ENCODE measurements around the gene FZD8.

FZD8 gene

DNA sequence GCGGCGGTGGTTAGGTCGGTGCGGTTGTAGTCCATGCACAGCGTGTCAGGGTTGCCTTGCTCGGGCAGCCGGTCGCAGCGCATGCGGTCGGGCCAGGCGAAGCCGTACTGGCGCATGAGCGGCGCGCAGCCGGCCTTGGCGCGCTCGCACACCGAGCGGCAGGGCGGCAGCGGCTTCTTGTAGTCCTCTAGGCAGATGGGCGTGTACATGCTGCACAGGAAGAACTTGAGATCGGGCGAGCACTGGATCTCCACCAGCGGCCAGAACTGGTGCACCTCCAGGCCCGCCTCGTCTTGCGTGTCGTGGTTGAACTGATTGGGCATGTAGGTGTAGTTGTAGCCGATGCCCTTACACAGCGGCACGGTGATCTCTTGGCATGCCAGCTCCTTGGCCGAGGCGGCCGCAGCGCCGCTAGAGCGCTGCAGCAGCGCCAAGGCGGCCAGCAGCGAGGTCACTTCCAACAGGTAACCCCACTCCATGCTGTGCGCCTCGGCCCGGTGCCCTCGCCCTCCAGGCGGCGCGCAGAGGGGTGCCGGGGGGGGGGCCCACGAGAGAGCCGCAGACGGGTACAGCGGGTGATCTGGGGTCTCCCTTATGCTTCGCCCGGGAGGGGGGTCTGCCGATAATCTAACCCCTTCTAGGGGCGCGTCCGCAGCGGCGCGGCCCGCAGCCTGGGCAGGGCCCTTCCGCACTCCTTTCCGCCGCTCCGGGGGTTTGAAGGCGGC is 983 bp downstream of the FZD8 start:
- H3K4me3 ChIP-seq (ENCODE audit: low read length): peak overlapping the region; percentile 78
- TF ChIP-seq, protein P1, sequence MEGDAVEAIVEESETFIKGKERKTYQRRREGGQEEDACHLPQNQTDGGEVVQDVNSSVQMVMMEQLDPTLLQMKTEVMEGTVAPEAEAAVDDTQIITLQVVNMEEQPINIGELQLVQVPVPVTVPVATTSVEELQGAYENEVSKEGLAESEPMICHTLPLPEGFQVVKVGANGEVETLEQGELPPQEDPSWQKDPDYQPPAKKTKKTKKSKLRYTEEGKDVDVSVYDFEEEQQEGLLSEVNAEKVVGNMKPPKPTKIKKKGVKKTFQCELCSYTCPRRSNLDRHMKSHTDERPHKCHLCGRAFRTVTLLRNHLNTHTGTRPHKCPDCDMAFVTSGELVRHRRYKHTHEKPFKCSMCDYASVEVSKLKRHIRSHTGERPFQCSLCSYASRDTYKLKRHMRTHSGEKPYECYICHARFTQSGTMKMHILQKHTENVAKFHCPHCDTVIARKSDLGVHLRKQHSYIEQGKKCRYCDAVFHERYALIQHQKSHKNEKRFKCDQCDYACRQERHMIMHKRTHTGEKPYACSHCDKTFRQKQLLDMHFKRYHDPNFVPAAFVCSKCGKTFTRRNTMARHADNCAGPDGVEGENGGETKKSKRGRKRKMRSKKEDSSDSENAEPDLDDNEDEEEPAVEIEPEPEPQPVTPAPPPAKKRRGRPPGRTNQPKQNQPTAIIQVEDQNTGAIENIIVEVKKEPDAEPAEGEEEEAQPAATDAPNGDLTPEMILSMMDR (conservative IDR thresholded peaks at IDR 0.05; ENCODE audit: low read length): 0 out of 2 replicates have a peak, but pooled peaks have one; percentile 0
- peak; percentile 88 for DNase-seq (ENCODE audit: low read depth)

DNA sequence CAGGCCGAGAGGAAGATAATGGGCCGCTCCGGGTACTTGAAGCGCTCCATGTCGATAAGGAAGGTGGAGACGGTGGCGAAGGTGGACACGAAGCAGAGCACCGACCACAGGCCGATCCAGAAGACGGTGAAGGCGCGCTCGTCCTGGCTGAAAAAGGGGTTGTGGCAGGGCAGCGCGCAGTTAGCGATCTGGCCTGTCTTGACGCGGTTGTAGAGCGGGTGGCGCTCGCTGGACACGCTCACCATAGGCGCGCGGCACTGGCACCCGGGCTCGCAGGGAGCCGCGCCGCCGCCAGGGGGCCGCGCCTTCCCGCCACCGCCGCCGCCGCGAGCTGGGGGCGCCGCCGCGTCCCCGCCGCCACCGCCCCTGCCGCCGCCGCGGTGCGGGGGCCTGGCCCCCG is 1.6 kb downstream of the FZD8 start:
- peak overlapping the region; percentile 73 for H3K4me3 ChIP-seq (ENCODE audit: low read length)
- TF ChIP-seq, protein P1 (conservative IDR thresholded peaks at IDR 0.05; ENCODE audit: low read length): peak; percentile 29; the same call in 1 of the 2 replicates
- peak; percentile 77 for DNase-seq (ENCODE audit: low read depth)

GRCh38 chr10:35639728-35640401 is 2.2 kb downstream of the FZD8 start:
- peak; percentile 44 for DNase-seq (ENCODE audit: low read depth)
- peak overlapping the region; percentile 73 for H3K4me3 ChIP-seq (ENCODE audit: low read length)
- TF ChIP-seq, protein P1 (conservative IDR thresholded peaks at IDR 0.05; ENCODE audit: low read length): peak; percentile 26; the same call in 1 of the 2 replicates

GRCh38 chr10:35639021-35639727 is 2.9 kb downstream of the FZD8 start:
- no peak for DNase-seq (ENCODE audit: low read depth)
- TF ChIP-seq, protein P1 (conservative IDR thresholded peaks at IDR 0.05; ENCODE audit: low read length): no peak
- H3K4me3 ChIP-seq (ENCODE audit: low read length): peak overlapping the region; percentile 73

GRCh38 chr10:35638101-35638500 is 4.0 kb downstream of the FZD8 start:
- no peak overlapping the region for H3K4me3 ChIP-seq (ENCODE audit: low read length)
- no peak for DNase-seq (ENCODE audit: low read depth)
- TF ChIP-seq, protein P1 (conservative IDR thresholded peaks at IDR 0.05; ENCODE audit: low read length): no peak

DNA sequence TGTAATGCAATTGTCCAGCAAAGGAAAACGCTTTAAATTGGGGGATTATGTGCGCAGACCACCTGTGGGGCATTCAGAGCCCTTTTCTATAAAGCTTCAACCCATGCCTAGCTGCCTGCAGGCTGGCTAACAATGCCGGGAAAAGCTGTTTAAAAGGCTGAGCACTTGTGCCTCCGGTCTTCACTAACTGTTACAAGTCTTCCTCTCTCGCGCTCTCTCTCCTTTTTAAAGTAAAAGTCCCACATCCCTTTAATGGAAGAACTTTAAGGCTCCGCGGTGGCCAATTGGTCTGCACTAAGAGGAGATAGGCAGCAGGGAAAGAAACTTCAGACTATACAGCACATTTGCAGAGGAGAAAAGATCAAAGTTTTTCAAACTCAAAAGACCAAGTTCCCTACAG is 4.6 kb downstream of the FZD8 start:
- no peak for DNase-seq (ENCODE audit: low read depth)
- no peak overlapping the region for H3K4me3 ChIP-seq (ENCODE audit: low read length)
- TF ChIP-seq, protein P1 (conservative IDR thresholded peaks at IDR 0.05; ENCODE audit: low read length): no peak
